ENCODE results near the gene RAB12. TPM values are rescaled to one million over a fixed set of nuclear protein-coding genes. Genes with fewer than 3 reads are reported as not detected.
"Not testable (repeated sequence)": the region's sequence is repeated elsewhere in the genome, so short reads cannot be mapped to it uniquely, and the experiment has no call there.

Gene RAB12
- total RNA-seq, 1 donor from 2014 or later = 41.4 TPM

DNA sequence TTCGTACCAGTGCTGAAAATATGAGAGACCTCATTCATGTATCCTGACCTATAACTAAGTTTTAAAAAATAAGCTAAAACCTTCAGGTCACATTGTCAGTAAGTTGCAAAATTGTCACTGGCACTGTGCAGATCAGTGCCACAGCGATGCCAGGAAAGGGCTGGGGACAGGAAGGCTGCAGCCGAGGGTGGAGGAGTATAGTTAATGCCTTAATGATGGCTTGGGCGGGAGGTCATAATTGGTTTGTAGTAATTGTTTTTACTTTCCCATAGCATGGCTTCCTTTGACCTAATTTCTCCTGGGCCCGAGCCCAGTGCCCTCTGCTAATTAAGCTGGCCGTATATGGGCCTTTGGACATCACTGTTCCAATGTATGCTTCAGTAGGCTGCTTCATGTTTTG lies 47.2 kb upstream of the RAB12 start:
- peaks cover 8% of the 10 kb centered on the region for H3K27me3 Mint-ChIP-seq (ENCODE audit: insufficient read depth, low read depth)
- no peaks in the 10 kb centered on the region for H3K36me3 ChIP-seq
- H3K9me3 ChIP-seq (ENCODE audit: low read depth) = no peaks in the 10 kb centered on the region
- peaks cover 6% of the 10 kb centered on the region for H3K9me3 Mint-ChIP-seq
- H3K9ac ChIP-seq = no peak overlapping the region
- H3K4me1 ChIP-seq = no peaks in the 10 kb centered on the region
- H2AFZ ChIP-seq (replicated peaks) = no peak overlapping the region
- no peak overlapping the region for H3K4me3 Mint-ChIP-seq
- H3K27ac Mint-ChIP-seq = no peak overlapping the region
- no peaks in the 10 kb centered on the region for H3K36me3 Mint-ChIP-seq
- no peak overlapping the region for H3K27ac ChIP-seq
- H3F3A ChIP-seq (ENCODE audit: low read depth) = no peaks in the 10 kb centered on the region
- TF ChIP-seq EZH2 (IDR thresholded peaks at IDR 0.05) = no peak
- TF ChIP-seq EZH2phosphoT487 (IDR thresholded peaks at IDR 0.05) = no peak
- TF ChIP-seq CTCF (IDR thresholded peaks at IDR 0.05) = no peak
- no peaks in the 10 kb centered on the region for H3K79me2 ChIP-seq (ENCODE audit: low read depth)
- no peaks in the 10 kb centered on the region for H4K20me1 ChIP-seq (ENCODE audit: low read depth)
- H3K4me2 ChIP-seq = no peak overlapping the region
- no peak overlapping the region for H3K4me3 ChIP-seq
- H3K4me1 Mint-ChIP-seq = no peaks in the 10 kb centered on the region
- H3K27me3 ChIP-seq = no peaks in the 10 kb centered on the region
- DNase-seq (ENCODE audit: low spot score) = no peak

GRCh38 chr18:8562919-8563318 lies 46.3 kb upstream of the RAB12 start:
- no peaks in the 10 kb centered on the region for H3F3A ChIP-seq (ENCODE audit: low read depth)
- Mint-ChIP-seq H3K9me3 (peaks cover 6% of the 10 kb centered on the region), H3K27me3 (ENCODE audit: insufficient read depth, low read depth) (peaks cover 5% of the 10 kb centered on the region), H3K4me3 (no peak overlapping the region), H3K4me1 (no peaks in the 10 kb centered on the region), H3K36me3 (no peaks in the 10 kb centered on the region), H3K27ac (no peak overlapping the region)
- H3K4me2 ChIP-seq = no peak overlapping the region
- no peaks in the 10 kb centered on the region for H3K9me3 ChIP-seq (ENCODE audit: low read depth)
- H2AFZ ChIP-seq (replicated peaks) = no peak overlapping the region
- no peaks in the 10 kb centered on the region for H3K36me3 ChIP-seq
- no peak for TF ChIP-seq EZH2phosphoT487 (IDR thresholded peaks at IDR 0.05)
- TF ChIP-seq EZH2 (IDR thresholded peaks at IDR 0.05) = no peak
- no peak for TF ChIP-seq CTCF (IDR thresholded peaks at IDR 0.05)
- no peak overlapping the region for H3K4me3 ChIP-seq
- H3K27me3 ChIP-seq = no peaks in the 10 kb centered on the region
- H3K9ac ChIP-seq = no peak overlapping the region
- no peaks in the 10 kb centered on the region for H3K4me1 ChIP-seq
- no peaks in the 10 kb centered on the region for H3K79me2 ChIP-seq (ENCODE audit: low read depth)
- DNase-seq (ENCODE audit: low spot score) = no peak
- no peaks in the 10 kb centered on the region for H4K20me1 ChIP-seq (ENCODE audit: low read depth)
- no peak overlapping the region for H3K27ac ChIP-seq

DNA sequence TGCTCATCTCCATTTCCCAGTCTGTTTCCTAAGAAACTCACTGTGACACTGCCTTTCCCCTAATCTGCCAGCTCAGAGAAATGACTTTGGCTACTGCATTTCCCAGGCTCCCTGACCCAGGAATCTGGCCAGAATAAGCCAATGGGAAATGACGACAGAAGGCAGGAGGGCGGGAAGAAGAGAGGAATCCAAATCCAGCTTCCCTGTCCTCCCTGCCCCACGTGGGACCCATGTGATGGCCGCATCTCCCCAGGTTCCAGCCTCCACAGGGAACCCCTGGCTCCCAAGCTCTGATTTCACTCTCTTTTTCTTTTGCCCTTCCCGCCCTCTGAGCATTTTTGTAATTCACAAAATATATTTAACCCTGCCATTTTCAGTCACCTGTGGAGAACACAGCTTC lies 37.8 kb upstream of the RAB12 start:
- H3K27me3 Mint-ChIP-seq (ENCODE audit: insufficient read depth, low read depth) = peaks cover 2% of the 10 kb centered on the region
- no peaks in the 10 kb centered on the region for H3K4me1 Mint-ChIP-seq
- TF ChIP-seq EZH2phosphoT487 (IDR thresholded peaks at IDR 0.05) = no peak
- TF ChIP-seq CTCF (IDR thresholded peaks at IDR 0.05) = no peak
- TF ChIP-seq EZH2 (IDR thresholded peaks at IDR 0.05) = no peak
- Histone ChIP-seq H3K36me3 (no peaks in the 10 kb centered on the region), H4K20me1 (ENCODE audit: low read depth) (no peaks in the 10 kb centered on the region), H3K27ac (no peak overlapping the region), H3K79me2 (ENCODE audit: low read depth) (no peaks in the 10 kb centered on the region), H3K4me2 (no peak overlapping the region), H3K9me3 (ENCODE audit: low read depth) (no peaks in the 10 kb centered on the region), H2AFZ (replicated peaks) (no peak overlapping the region), H3F3A (ENCODE audit: low read depth) (no peaks in the 10 kb centered on the region), H3K4me1 (no peaks in the 10 kb centered on the region), H3K4me3 (no peak overlapping the region), H3K27me3 (no peaks in the 10 kb centered on the region), H3K9ac (no peak overlapping the region)
- no peak for DNase-seq (ENCODE audit: low spot score)
- H3K9me3 Mint-ChIP-seq = peaks cover 4% of the 10 kb centered on the region
- peak overlapping the region; percentile 61 for H3K27ac Mint-ChIP-seq
- H3K4me3 Mint-ChIP-seq = no peak overlapping the region
- no peaks in the 10 kb centered on the region for H3K36me3 Mint-ChIP-seq

DNA sequence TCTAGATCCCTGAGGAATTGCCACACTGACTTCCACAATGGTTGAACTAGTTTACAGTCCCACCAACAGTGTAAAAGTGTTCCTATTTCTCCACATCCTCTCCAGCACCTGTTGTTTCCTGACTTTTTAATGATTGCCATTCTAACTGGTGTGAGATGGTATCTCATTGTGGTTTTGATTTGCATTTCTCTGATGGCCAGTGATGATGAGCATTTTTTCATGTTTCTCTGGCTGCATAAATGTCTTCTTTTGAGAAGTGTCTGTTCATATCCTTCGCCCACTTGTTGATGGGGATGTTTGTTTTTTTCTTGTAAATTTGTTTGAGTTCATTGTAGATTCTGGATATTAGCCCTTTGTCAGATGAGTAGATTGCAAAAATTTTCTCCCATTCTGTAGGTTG lies 35.5 kb upstream of the RAB12 start:
- not testable (repeated sequence) for H3K27ac ChIP-seq; H3K9me3 Mint-ChIP-seq; H3K27me3 Mint-ChIP-seq (ENCODE audit: insufficient read depth, low read depth); DNase-seq (ENCODE audit: low spot score); H3K9ac ChIP-seq; H3K4me3 ChIP-seq; H4K20me1 ChIP-seq (ENCODE audit: low read depth); H3K4me1 ChIP-seq; H3K9me3 ChIP-seq (ENCODE audit: low read depth); H3K4me3 Mint-ChIP-seq; H3K36me3 ChIP-seq; H3K27ac Mint-ChIP-seq; H3K27me3 ChIP-seq; H2AFZ ChIP-seq (replicated peaks); H3K36me3 Mint-ChIP-seq; H3F3A ChIP-seq (ENCODE audit: low read depth); H3K4me2 ChIP-seq; H3K79me2 ChIP-seq (ENCODE audit: low read depth); H3K4me1 Mint-ChIP-seq

All from neural progenitor cell (in vitro differentiated cells).